ENCODE results near the gene RPS21.

RPS21 gene

GRCh38 chr20:62428396-62429295, 41.7 kb downstream of the RPS21 start:
- Mint-ChIP-seq H3K4me3 (no peak overlapping the region), H3K27me3 (peaks cover 15% of the 10 kb centered on the region), H3K36me3 (no peaks in the 10 kb centered on the region), H3K4me1 (no peaks in the 10 kb centered on the region), H3K9me3 (no peaks in the 10 kb centered on the region), H3K27ac (no peak overlapping the region)
- no peak for DNase-seq (ENCODE audit: low spot score in 2 of 2)
- no peak for ATAC-seq (ENCODE audit: low read depth)

GRCh38 chr20:62429455-62430310, 42.8 kb downstream of the RPS21 start:
- Mint-ChIP-seq H3K36me3 (no peaks in the 10 kb centered on the region), H3K4me1 (no peaks in the 10 kb centered on the region), H3K4me3 (no peak overlapping the region), H3K9me3 (no peaks in the 10 kb centered on the region), H3K27ac (no peak overlapping the region), H3K27me3 (peaks cover 19% of the 10 kb centered on the region)
- DNase-seq (ENCODE audit: low spot score in 2 of 2) (no peak), ATAC-seq (ENCODE audit: low read depth) (no peak)

GRCh38 chr20:62430311-62430853, 43.5 kb downstream of the RPS21 start:
- no peaks in the 10 kb centered on the region for H3K9me3 Mint-ChIP-seq
- DNase-seq (ENCODE audit: low spot score in 2 of 2), result no peak

GRCh38 chr20:62430866-62431447, 44.1 kb downstream of the RPS21 start:
- DNase-seq (ENCODE audit: low spot score in 2 of 2), result no peak
- no peak for ATAC-seq (ENCODE audit: low read depth)
- Mint-ChIP-seq H3K27me3 (peaks cover 28% of the 10 kb centered on the region), H3K27ac (no peak overlapping the region), H3K36me3 (no peaks in the 10 kb centered on the region), H3K4me3 (no peak overlapping the region), H3K9me3 (no peaks in the 10 kb centered on the region), H3K4me1 (no peaks in the 10 kb centered on the region)

More at GRCh38 chr20:62430311-62430853, 43.5 kb downstream of the RPS21 start:
- no peak for ATAC-seq (ENCODE audit: low read depth)
- H3K36me3 Mint-ChIP-seq, result no peaks in the 10 kb centered on the region
- H3K4me3 Mint-ChIP-seq, result no peak overlapping the region
- H3K27ac Mint-ChIP-seq, result no peak overlapping the region
- peaks cover 24% of the 10 kb centered on the region for H3K27me3 Mint-ChIP-seq
- H3K4me1 Mint-ChIP-seq, result no peaks in the 10 kb centered on the region

GRCh38 chr20:62433658-62434497, 47.0 kb downstream of the RPS21 start:
- Mint-ChIP-seq H3K4me1 (no peaks in the 10 kb centered on the region), H3K4me3 (no peak overlapping the region), H3K36me3 (no peaks in the 10 kb centered on the region), H3K9me3 (no peaks in the 10 kb centered on the region), H3K27ac (no peak overlapping the region), H3K27me3 (peaks cover 28% of the 10 kb centered on the region)
- DNase-seq (ENCODE audit: low spot score in 2 of 2) (no peak), ATAC-seq (ENCODE audit: low read depth) (no peak)

- no peak for DNase-seq (ENCODE audit: low spot score in 2 of 2)
- no peaks in the 10 kb centered on the region for H3K36me3 Mint-ChIP-seq
- no peak overlapping the region for H3K4me3 Mint-ChIP-seq
- no peak overlapping the region for H3K27ac Mint-ChIP-seq
- H3K27me3 Mint-ChIP-seq, result peaks cover 24% of the 10 kb centered on the region
- H3K9me3 Mint-ChIP-seq, result no peaks in the 10 kb centered on the region
- H3K4me1 Mint-ChIP-seq, result peaks cover 3% of the 10 kb centered on the region
- no peak for ATAC-seq (ENCODE audit: low read depth)
Measured at GRCh38 chr20:62436692-62437091, 49.8 kb downstream of the RPS21 start.

GRCh38 chr20:62437496-62437895, 50.6 kb downstream of the RPS21 start:
- no peak overlapping the region for H3K4me3 Mint-ChIP-seq
- H3K36me3 Mint-ChIP-seq, result no peaks in the 10 kb centered on the region
- DNase-seq (ENCODE audit: low spot score in 2 of 2) (no peak), ATAC-seq (ENCODE audit: low read depth) (no peak)
- H3K9me3 Mint-ChIP-seq, result no peaks in the 10 kb centered on the region
- peaks cover 24% of the 10 kb centered on the region for H3K27me3 Mint-ChIP-seq
- no peak overlapping the region for H3K27ac Mint-ChIP-seq
- H3K4me1 Mint-ChIP-seq, result peaks cover 3% of the 10 kb centered on the region

- Mint-ChIP-seq H3K9me3 (no peaks in the 10 kb centered on the region), H3K4me1 (peaks cover 3% of the 10 kb centered on the region), H3K27me3 (peaks cover 24% of the 10 kb centered on the region), H3K4me3 (no peak overlapping the region), H3K27ac (no peak overlapping the region), H3K36me3 (no peaks in the 10 kb centered on the region)
- ATAC-seq (ENCODE audit: low read depth), result no peak
- no peak for DNase-seq (ENCODE audit: low spot score in 2 of 2)
Measured at GRCh38 chr20:62437927-62438326, 51.0 kb downstream of the RPS21 start.
